Memory B cell (primary cell): ENCODE measurements around the gene IDUA.

ENCODE experiments used
- ATAC-seq: fragments of 150-1000 bp; cut with Tn5 transposase; 2 replicates; pipeline ENCODE4 v1.10.0; 2021; ENCODE audit warnings: low read depth, mild to moderate bottlenecking, moderate library complexity
- DNase-seq, 2 donors: peaks; one replicate each; pipeline ENCODE4 v3.0.0; 2022; ENCODE audit warnings: low spot score in 2 of 2
- H3K27ac Mint-ChIP-seq: one replicate; pipeline ENCODE4 v1.8.0; 2022; ENCODE audit warnings: mild to moderate bottlenecking, moderate library complexity, mixed read lengths
- H3K27me3 Mint-ChIP-seq: one replicate; pipeline ENCODE4 v1.8.0; 2022; ENCODE audit warnings: mixed read lengths
- H3K36me3 Mint-ChIP-seq: one replicate; pipeline ENCODE4 v1.8.0; 2022; ENCODE audit warnings: mild to moderate bottlenecking, mixed read lengths
- H3K4me1 Mint-ChIP-seq: one replicate; pipeline ENCODE4 v1.8.0; 2022; ENCODE audit warnings: mixed read lengths
- H3K4me3 Mint-ChIP-seq: one replicate; pipeline ENCODE4 v1.8.0; 2022; ENCODE audit warnings: mild to moderate bottlenecking, moderate library complexity, mixed read lengths
- H3K9me3 Mint-ChIP-seq: one replicate; pipeline ENCODE4 v1.8.0; 2022; ENCODE audit warnings: mixed read lengths

The IDUA gene

DNA sequence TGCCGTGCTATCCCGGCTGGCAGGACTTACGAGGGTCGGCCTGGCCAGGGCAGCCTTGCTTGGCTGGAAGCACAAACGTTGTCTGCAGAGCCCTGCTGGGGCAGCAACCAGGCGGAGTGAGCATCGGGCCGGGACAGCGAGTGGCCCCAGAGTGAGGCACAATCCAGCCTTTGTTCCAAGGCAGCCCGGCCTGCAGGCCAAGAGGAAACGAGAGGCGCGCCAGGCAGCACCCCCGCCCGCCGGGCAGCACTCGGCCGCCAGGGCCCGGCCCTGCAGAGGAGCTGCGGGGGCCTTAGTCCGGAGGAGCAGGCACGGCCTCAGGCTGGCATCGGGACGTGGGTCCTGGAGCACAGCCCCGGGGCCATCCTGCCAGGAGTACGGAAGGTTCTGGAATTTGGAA, 48.7 kb downstream of the IDUA start:
- Mint-ChIP-seq H3K9me3 (no peaks in the 10 kb centered on the region), H3K4me1 (no peaks in the 10 kb centered on the region), H3K27ac (no peak overlapping the region), H3K27me3 (peaks cover 1% of the 10 kb centered on the region), H3K4me3 (no peak overlapping the region), H3K36me3 (no peaks in the 10 kb centered on the region)
- ATAC-seq, result no peak
- no peak for DNase-seq

DNA sequence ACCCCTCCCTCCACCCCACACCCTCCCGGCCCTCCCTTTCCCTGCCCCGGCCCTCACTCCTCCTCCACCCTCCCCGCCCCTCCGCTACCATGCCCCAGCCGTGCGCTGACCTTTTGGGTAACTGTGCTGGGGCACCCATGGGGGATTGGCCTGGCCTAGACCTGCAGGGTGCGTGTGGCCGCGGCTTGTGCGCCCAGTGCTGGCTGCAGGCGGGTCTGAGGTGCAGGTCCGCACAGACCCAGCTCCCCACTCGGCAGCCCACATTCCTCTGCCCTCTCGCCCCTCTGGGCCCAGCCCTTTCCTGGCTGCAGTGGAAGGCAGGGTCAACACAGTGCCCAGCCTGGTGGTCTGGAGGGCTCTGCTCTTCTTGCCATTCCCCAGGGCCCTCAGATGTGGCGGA, 49.3 kb downstream of the IDUA start:
- Mint-ChIP-seq H3K27me3 (peaks cover 1% of the 10 kb centered on the region), H3K4me1 (no peaks in the 10 kb centered on the region), H3K4me3 (no peak overlapping the region), H3K27ac (no peak overlapping the region), H3K9me3 (no peaks in the 10 kb centered on the region), H3K36me3 (no peaks in the 10 kb centered on the region)
- ATAC-seq, result no peak
- no peak for DNase-seq

- Mint-ChIP-seq H3K27me3 (peaks cover 1% of the 10 kb centered on the region), H3K27ac (no peak overlapping the region), H3K9me3 (no peaks in the 10 kb centered on the region), H3K4me1 (no peaks in the 10 kb centered on the region), H3K4me3 (no peak overlapping the region), H3K36me3 (no peaks in the 10 kb centered on the region)
- ATAC-seq (no peak), DNase-seq (no peak)
These were observed 50.3 kb downstream of the IDUA start for GRCh38 chr4:1036976-1037810.

DNA sequence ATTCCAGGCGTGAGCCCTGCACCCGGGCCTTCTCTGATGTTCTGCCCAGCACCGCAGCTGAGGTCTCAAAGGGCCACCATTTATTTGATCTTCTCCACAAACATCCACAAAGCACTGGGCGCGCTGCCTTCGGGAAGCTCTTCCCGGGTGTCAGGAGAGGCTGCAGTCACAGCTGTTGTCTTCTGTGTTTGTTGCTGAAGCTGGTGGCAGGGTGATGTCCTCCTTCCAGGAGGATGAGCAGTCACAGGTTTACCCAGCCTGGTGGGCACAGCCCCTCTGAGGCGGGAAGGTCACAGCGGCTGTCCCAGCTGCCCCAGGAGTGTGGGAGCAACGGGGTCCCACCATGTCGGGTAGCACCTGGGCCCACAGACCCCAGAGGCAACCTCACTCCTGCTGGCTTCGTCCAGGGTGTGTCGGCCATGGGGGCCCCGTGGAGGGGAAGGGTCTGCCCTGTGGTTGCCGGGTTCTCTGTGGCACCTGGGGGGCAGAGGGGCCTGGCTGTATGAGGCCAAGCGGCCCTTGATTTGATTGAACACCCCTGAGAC, 52.2 kb downstream of the IDUA start:
- H3K27me3 Mint-ChIP-seq, result peaks cover 8% of the 10 kb centered on the region
- no peaks in the 10 kb centered on the region for H3K36me3 Mint-ChIP-seq
- ATAC-seq (no peak), DNase-seq (no peak)
- H3K9me3 Mint-ChIP-seq, result no peaks in the 10 kb centered on the region
- no peaks in the 10 kb centered on the region for H3K4me1 Mint-ChIP-seq
- no peak overlapping the region for H3K4me3 Mint-ChIP-seq
- H3K27ac Mint-ChIP-seq, result no peak overlapping the region

GRCh38 chr4:1039493-1040343, 52.9 kb downstream of the IDUA start:
- ATAC-seq (no peak), DNase-seq (no peak)
- H3K4me3 Mint-ChIP-seq, result no peak overlapping the region
- H3K4me1 Mint-ChIP-seq, result no peaks in the 10 kb centered on the region
- no peak overlapping the region for H3K27ac Mint-ChIP-seq
- no peaks in the 10 kb centered on the region for H3K9me3 Mint-ChIP-seq
- peaks cover 8% of the 10 kb centered on the region for H3K27me3 Mint-ChIP-seq
- H3K36me3 Mint-ChIP-seq, result no peaks in the 10 kb centered on the region

GRCh38 chr4:1040344-1041146, 53.7 kb downstream of the IDUA start:
- H3K4me1 Mint-ChIP-seq, result no peaks in the 10 kb centered on the region
- no peaks in the 10 kb centered on the region for H3K9me3 Mint-ChIP-seq
- no peaks in the 10 kb centered on the region for H3K36me3 Mint-ChIP-seq
- peaks cover 12% of the 10 kb centered on the region for H3K27me3 Mint-ChIP-seq
- ATAC-seq, result no peak
- no peak for DNase-seq
- H3K27ac Mint-ChIP-seq, result no peak overlapping the region
- H3K4me3 Mint-ChIP-seq, result no peak overlapping the region

DNA sequence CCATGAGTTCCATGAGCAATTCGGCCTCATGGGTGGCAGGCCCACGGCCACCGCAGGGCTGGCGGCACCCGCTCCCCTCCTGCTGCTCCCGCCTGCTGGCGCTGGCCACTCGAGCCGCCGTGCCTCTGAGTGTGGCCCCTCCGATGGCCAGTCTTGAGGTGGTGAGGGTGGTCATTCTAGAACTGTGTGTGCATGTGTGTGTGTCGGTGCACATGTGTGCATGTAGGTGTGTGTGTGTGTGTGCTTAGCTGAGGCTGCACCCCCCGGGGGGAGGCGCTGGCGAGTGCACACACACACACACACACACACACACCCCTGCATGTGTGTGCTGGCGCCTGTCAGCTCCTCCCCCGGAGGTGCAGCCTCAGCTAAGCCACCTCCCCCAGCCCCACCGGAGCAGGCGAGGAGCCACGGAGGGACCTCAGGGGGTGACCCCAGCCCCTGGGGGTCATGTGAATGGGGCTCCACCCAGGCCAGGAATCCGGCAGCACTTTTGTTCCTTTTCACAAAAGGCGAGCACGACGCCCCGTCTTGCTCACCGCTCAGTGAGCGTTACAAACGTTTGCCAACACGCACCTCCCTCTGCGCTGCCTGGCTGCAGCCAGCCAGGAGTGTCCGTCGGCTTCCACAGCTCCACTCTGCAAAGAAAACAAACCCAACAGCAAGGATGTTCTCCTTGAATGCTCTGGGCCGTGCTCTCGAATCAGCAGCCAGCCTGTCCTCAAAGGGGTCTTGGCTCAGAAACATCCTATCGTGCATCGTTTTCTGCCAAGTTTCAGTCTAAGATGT, 54.5 kb downstream of the IDUA start:
- H3K27ac Mint-ChIP-seq, result no peak overlapping the region
- H3K4me1 Mint-ChIP-seq, result no peaks in the 10 kb centered on the region
- H3K4me3 Mint-ChIP-seq, result no peak overlapping the region
- ATAC-seq, result peak; percentile 22
- no peak for DNase-seq
- H3K36me3 Mint-ChIP-seq, result no peaks in the 10 kb centered on the region
- peaks cover 14% of the 10 kb centered on the region for H3K27me3 Mint-ChIP-seq
- H3K9me3 Mint-ChIP-seq, result no peaks in the 10 kb centered on the region

GRCh38 chr4:1041936-1042330, 55.1 kb downstream of the IDUA start:
- Mint-ChIP-seq H3K4me3 (no peak overlapping the region), H3K4me1 (peaks cover 2% of the 10 kb centered on the region)

DNA sequence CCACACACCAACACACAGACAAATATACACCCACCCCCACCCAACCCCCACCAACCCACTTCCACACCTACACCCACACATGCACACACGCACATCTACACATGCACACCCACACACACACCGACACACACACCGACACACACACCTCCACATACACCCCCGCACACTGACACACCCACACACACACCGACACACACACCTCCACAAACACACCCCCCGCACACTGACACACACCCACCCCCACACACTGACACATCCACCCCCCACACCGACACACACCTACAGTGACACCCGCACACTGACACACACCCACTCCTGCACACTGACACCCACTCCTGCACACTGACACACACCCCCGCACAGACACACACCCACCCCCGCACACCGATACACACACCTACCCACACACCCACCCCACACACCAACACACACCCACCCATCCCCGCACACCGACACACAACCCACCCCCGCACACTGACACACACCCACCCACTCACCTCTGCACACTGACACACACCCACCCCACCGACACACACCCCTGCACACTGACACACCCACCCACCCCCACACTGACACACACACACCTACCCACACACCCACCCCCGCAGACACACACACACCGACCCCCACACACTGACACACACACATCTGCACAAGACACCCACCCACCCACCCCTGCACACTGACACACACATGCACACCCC, 55.7 kb downstream of the IDUA start:
- Mint-ChIP-seq H3K4me3 (no peak overlapping the region), H3K27me3 (peaks cover 18% of the 10 kb centered on the region), H3K9me3 (no peaks in the 10 kb centered on the region), H3K27ac (no peak overlapping the region), H3K36me3 (no peaks in the 10 kb centered on the region), H3K4me1 (peaks cover 2% of the 10 kb centered on the region)
- DNase-seq (no peak), ATAC-seq (no peak)

More at GRCh38 chr4:1041936-1042330, 55.1 kb downstream of the IDUA start:
- Mint-ChIP-seq H3K36me3 (no peaks in the 10 kb centered on the region), H3K27me3 (peaks cover 16% of the 10 kb centered on the region), H3K9me3 (no peaks in the 10 kb centered on the region), H3K27ac (no peak overlapping the region)
- DNase-seq (no peak), ATAC-seq (no peak)

DNA sequence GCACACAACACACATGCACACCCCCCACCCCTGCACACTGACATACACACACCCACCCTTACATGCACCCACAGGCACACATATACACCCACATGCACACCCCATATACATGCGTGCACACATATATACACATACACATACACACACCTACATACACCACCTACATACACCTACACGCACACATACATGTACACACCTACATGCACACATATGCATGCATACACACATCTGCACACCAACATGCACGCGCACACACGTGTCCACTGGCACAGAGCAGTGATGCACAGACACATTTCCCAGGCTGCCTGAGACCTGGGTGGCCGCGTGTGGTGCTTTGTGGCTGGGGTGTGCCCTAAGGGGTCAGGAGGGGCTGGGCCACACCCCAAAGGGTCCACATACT, 56.3 kb downstream of the IDUA start:
- Mint-ChIP-seq H3K4me1 (peaks cover 2% of the 10 kb centered on the region), H3K27me3 (peaks cover 22% of the 10 kb centered on the region), H3K36me3 (no peaks in the 10 kb centered on the region), H3K27ac (no peak overlapping the region), H3K4me3 (no peak overlapping the region), H3K9me3 (no peaks in the 10 kb centered on the region)
- ATAC-seq (no peak), DNase-seq (no peak)

DNA sequence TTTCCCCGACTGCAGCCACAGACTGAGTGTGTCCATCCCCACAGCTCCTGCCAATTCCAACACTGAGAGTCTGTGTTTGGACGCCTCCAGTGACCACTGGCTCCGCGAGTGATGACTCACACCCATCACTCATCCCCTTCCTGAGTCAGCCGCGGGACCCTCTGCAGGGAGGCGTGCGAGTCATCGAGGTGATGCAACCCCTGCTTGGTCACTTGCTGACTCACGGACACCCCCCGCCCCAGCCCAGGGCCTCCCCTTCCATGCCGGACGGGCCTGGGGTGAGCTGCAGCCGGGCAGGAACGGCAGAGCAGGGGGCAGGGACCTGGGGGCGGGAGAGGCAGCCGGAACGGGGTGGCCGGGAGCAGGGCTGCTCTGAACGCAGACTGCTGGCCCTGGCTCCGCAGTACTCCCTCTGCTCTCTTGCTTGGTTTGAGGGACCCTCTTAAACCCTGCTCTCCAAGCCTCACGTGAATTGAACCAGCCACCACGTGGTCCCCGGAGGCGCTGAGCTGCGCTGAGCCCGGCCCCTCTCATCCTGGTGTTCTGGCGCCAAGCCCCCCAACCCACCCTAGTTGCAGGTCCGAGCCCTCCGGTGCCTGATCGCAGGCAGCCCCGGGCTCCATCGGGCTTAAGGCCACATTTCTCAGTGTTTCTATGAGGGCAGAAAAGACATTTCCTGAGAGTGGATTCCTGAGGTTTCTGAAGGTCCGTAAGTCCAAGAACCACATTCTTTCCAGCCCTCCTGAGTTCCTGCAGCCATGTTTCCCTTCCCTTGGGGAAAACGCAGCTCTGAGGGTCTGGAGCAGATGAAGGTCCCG, 57.0 kb downstream of the IDUA start:
- H3K4me1 Mint-ChIP-seq, result peaks cover 2% of the 10 kb centered on the region
- no peak overlapping the region for H3K27ac Mint-ChIP-seq
- peaks cover 22% of the 10 kb centered on the region for H3K27me3 Mint-ChIP-seq
- no peak overlapping the region for H3K4me3 Mint-ChIP-seq
- H3K9me3 Mint-ChIP-seq, result no peaks in the 10 kb centered on the region
- ATAC-seq (no peak), DNase-seq (no peak)
- no peaks in the 10 kb centered on the region for H3K36me3 Mint-ChIP-seq

- peaks cover 2% of the 10 kb centered on the region for H3K36me3 Mint-ChIP-seq
- DNase-seq, result no peak
- H3K4me1 Mint-ChIP-seq, result peaks cover 7% of the 10 kb centered on the region
- H3K27ac Mint-ChIP-seq, result no peak overlapping the region
- ATAC-seq, result no peak
- no peaks in the 10 kb centered on the region for H3K9me3 Mint-ChIP-seq
- no peak overlapping the region for H3K4me3 Mint-ChIP-seq
- H3K27me3 Mint-ChIP-seq, result peaks cover 27% of the 10 kb centered on the region
These were observed 57.8 kb downstream of the IDUA start for GRCh38 chr4:1044469-1045192.
